Urothelium cell line (cell line): Measurements from ENCODE around the gene SLC25A42.

ENCODE experiments used
- DNase-seq: peaks from one replicate; pipeline ENCODE4 v3.0.0; 2011; ENCODE audit warnings: low spot score, mixed read lengths
- FAIRE-seq: peaks from 2 replicates; lab custom pipeline; 2011; peaks lifted over from hg19 to GRCh38; lab: Jason Lieb, UNC

Gene SLC25A42

DNA sequence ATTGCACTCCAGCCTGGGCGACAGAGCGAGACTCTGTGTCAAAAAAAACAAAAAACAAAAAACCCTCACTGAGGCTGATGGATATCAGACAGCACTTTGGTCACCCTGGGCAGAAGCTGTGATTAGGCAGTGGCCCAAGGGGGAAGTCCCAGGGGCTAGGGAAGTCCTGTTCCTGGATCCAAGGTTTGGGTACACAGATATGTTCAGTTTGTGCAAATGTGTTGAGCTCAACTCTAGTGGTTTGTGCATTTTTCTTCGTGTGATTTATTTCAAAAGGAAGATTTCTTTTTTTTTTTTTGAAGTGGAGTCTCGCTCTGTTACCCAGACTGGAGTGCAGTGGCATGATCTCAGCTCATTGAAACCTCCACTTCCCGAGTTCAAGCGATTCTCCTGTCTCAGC, 94.0 kb downstream of the SLC25A42 start:
- FAIRE-seq (no peak), DNase-seq (no peak)

- DNase-seq (no peak), FAIRE-seq (no peak)
Observed at GRCh38 chr19:19159534-19159933, 95.7 kb downstream of the SLC25A42 start.

GRCh38 chr19:19160461-19161035, 96.8 kb downstream of the SLC25A42 start:
- DNase-seq (no peak), FAIRE-seq (no peak)

GRCh38 chr19:19162495-19162894, 98.7 kb downstream of the SLC25A42 start:
- no peak for DNase-seq
- no peak for FAIRE-seq
